Gastrocnemius medialis (tissue), 4 donors: ENCODE data around the gene AIG1. TPM values are rescaled to one million over a fixed set of nuclear protein-coding genes. Genes with fewer than 3 reads are reported as not detected.

Experiments
- ATAC-seq, 2 donors: fragments of 150-250 bp; one replicate each; pipeline ENCODE4 v1.9.1; 2016
- DNase-seq, 2 donors: peaks; one replicate each; pipeline ENCODE4 v3.0.0-alpha.2; 2019
- H3K27ac ChIP-seq, 4 donors: fragments of 200-600 bp; sonication (generic); 1 replicate in 1 of 4; 2 replicates in 3 of 4; pipeline ENCODE4 v1.5.1; 2016 to 2018; ENCODE audit warnings: mild to moderate bottlenecking in 2 of 4, moderate library complexity in 1 of 4
- H3K27me3 ChIP-seq, 3 donors: fragments of 200-600 bp; sonication (generic) in 2 of 3; 1 replicate in 1 of 3; 2 replicates in 2 of 3; pipeline versions ENCODE4 v1.5.1 to v1.6.0; 2016 to 2019; ENCODE audit warnings: mild to moderate bottlenecking in 1 of 3, moderate library complexity in 1 of 3
- H3K36me3 ChIP-seq, 2 donors: fragments of 200-600 bp; sonication (generic) in 1 of 2; one replicate each; pipeline ENCODE4 v1.5.1; 2017 to 2018
- H3K4me1 ChIP-seq, 2 donors: fragments of 200-600 bp; sonication (generic) in 1 of 2; one replicate each; pipeline ENCODE4 v1.5.1; 2016 to 2017; ENCODE audit warnings: mild to moderate bottlenecking in 2 of 2
- H3K4me3 ChIP-seq, 4 donors: fragments of 200-600 bp; sonication (generic) in 3 of 4; 1 replicate in 1 of 4; 2 replicates in 3 of 4; pipeline ENCODE4 v1.5.1; 2016 to 2019; ENCODE audit warnings: mild to moderate bottlenecking in 2 of 4
- H3K9me3 ChIP-seq, 3 donors: fragments of 200-600 bp; sonication (generic) in 2 of 3; 1 replicate in 1 of 3; 2 replicates in 2 of 3; pipeline ENCODE4 v1.5.1; 2016 to 2019
- POLR2A ChIP-seq, 2 donors: fragments of 450-650 bp; IDR thresholded peaks; one replicate each; pipeline ENCODE4 v1.6.1; 2017; ENCODE audit warnings: antibody characterized with exemption in 2 of 2, mild to moderate bottlenecking in 2 of 2, moderate library complexity in 2 of 2
- in situ Hi-C, 4 donors: fragments of 200-750 bp; cut with MboI; loops; one replicate each; pipeline versions ENCODE4 v1.15.0 to v1.8.0; 2017; ENCODE audit warnings: low sequenced_read_pairs in 4 of 4
- intact Hi-C: fragments of 100-400 bp; cut with DNase I; formaldehyde crosslinking; loops from one replicate; pipeline ENCODE4 v1.15.1; 2023; ENCODE audit warnings: low total_unique reads
- total RNA-seq, 4 donors: library from RNA; depleted of rRNA; stranded (reverse); fragments of >200 nt; gene quantifications; one replicate each; pipeline versions ENCODE4 v1.1.0 to v1.2.3, GENCODE V29; 2016
- TF ChIP-seq, protein P1 (sequence below), 5 experiments: fragments of 450-650 bp in 3 of 5; fragments of 200-600 bp in 2 of 5; sonication (generic) in 2 of 5; IDR thresholded peaks in 4 of 5; conservative IDR thresholded peaks in 1 of 5; 1 replicate in 4 of 5; 2 replicates in 1 of 5; pipeline ENCODE4 v1.5.1; 2016 to 2019; ENCODE audit warnings: antibody characterized with exemption in 5 of 5, mild to moderate bottlenecking in 3 of 5, moderate library complexity in 3 of 5

AIG1 gene
- total RNA-seq, 4 donors from 2014 or later: 5.3 to 10.3 (median 5.7) TPM

DNA sequence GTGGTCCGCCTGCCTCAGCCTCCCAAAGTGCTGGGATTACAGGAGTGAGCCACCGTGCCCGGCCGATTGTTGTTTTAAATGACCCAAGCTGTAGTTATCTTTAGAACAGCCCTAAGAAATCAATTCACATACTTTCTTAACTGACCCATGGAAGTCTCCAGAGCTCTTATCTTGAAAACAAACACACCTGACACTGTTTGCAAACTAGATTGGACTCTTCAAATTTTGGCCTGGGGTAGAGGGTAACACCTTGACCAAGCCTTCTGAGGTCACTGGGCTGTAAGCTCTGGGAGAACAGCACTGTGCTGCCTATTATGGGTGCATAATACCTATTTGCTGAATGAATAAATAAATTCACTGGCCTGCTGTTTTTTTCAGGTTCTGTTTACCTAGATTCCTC is 190.6 kb downstream of the AIG1 start:
- DNase-seq: no peak
- no peaks in the 10 kb centered on the region for H3K9me3 ChIP-seq
- H3K36me3 ChIP-seq: no peaks in the 10 kb centered on the region
- TF ChIP-seq, protein P1, sequence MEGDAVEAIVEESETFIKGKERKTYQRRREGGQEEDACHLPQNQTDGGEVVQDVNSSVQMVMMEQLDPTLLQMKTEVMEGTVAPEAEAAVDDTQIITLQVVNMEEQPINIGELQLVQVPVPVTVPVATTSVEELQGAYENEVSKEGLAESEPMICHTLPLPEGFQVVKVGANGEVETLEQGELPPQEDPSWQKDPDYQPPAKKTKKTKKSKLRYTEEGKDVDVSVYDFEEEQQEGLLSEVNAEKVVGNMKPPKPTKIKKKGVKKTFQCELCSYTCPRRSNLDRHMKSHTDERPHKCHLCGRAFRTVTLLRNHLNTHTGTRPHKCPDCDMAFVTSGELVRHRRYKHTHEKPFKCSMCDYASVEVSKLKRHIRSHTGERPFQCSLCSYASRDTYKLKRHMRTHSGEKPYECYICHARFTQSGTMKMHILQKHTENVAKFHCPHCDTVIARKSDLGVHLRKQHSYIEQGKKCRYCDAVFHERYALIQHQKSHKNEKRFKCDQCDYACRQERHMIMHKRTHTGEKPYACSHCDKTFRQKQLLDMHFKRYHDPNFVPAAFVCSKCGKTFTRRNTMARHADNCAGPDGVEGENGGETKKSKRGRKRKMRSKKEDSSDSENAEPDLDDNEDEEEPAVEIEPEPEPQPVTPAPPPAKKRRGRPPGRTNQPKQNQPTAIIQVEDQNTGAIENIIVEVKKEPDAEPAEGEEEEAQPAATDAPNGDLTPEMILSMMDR (IDR thresholded peaks at IDR 0.05 in 4 of 5, conservative IDR thresholded peaks at IDR 0.05 in 1 of 5): no peak
- TF ChIP-seq POLR2A (IDR thresholded peaks at IDR 0.05): no peak
- no peak overlapping the region for H3K4me3 ChIP-seq
- ATAC-seq: no peak
- intact Hi-C loops (no loop called here), in situ Hi-C loops (no loop called here)
- no peaks in the 10 kb centered on the region for H3K4me1 ChIP-seq
- no peaks in the 10 kb centered on the region for H3K27me3 ChIP-seq
- no peak overlapping the region for H3K27ac ChIP-seq

DNA sequence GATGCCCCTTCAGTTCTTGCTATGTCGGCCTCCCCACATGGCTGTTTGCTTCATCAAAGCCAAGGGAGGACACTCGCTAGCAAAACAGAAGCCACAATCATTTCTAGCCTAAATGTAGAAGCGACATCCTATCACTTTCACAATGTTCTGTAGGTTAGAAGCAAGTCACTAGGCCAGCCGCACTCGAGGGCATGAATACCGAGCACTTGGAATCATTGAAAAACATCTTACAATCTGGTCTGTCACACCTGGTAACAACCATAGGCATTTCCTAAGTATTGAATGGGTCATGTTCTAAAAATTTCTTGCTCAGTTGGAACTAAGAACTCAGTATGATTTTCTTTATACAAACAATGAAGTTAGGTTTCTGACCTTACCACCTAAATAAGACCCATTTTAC is 192.3 kb downstream of the AIG1 start:
- Histone ChIP-seq H3K27me3 (no peaks in the 10 kb centered on the region), H3K9me3 (no peaks in the 10 kb centered on the region), H3K27ac (no peak overlapping the region), H3K4me1 (no peaks in the 10 kb centered on the region), H3K36me3 (no peaks in the 10 kb centered on the region), H3K4me3 (no peak overlapping the region)
- ATAC-seq (no peak), DNase-seq (no peak)
- intact Hi-C loops (no loop called here), in situ Hi-C loops (no loop called here)
- TF ChIP-seq POLR2A (IDR thresholded peaks at IDR 0.05): no peak
- TF ChIP-seq, protein P1 (IDR thresholded peaks at IDR 0.05 in 4 of 5, conservative IDR thresholded peaks at IDR 0.05 in 1 of 5): no peak

DNA sequence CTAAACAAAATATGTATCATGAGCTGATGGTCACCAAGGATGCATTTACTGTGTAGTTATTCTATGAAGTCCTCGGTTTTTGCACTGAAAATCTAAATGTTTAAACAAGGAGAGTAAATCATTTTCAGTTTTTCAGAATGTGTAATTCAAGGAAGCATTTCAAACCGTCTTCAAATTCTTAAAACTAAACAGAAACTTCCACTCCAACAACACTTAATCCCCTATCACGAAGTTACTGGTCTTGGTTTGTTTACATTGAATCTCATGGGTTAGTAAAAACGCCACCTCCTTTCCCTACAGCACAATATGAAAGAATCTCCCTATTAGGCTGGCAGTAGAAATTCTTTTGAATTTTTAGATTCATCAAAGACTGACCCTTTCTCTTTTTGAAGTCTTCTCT is 192.9 kb downstream of the AIG1 start:
- DNase-seq (no peak), ATAC-seq (no peak)
- H3K4me3 ChIP-seq: no peak overlapping the region
- no peaks in the 10 kb centered on the region for H3K27me3 ChIP-seq
- no peaks in the 10 kb centered on the region for H3K9me3 ChIP-seq
- no peaks in the 10 kb centered on the region for H3K4me1 ChIP-seq
- no peaks in the 10 kb centered on the region for H3K36me3 ChIP-seq
- H3K27ac ChIP-seq: no peak overlapping the region
- in situ Hi-C loops (no loop called here), intact Hi-C loops (no loop called here)
- TF ChIP-seq, protein P1 (IDR thresholded peaks at IDR 0.05 in 4 of 5, conservative IDR thresholded peaks at IDR 0.05 in 1 of 5): no peak
- TF ChIP-seq POLR2A (IDR thresholded peaks at IDR 0.05): no peak

DNA sequence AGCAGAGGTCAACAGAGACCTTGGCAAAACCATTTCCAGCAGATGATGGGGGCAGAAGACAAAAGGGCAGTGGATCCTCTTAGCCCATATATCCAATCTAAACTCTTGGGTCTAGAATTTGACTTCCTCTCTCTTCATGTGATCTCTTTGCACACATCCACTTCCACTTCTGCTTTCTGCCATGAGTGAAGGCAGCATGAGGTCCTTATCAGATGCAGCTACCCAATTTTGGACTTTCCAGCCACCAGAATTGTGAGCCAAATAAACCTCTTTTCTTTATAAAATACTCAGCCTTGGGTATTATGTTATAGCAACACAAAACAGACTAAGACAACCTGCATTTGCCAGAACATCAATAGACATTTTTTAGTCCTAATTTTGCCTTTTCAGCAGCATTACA is 198.3 kb downstream of the AIG1 start:
- DNase-seq: no peak
- intact Hi-C loops: no loop called here
- ATAC-seq: no peak
- Histone ChIP-seq H3K9me3 (no peaks in the 10 kb centered on the region), H3K4me1 (no peaks in the 10 kb centered on the region), H3K36me3 (no peaks in the 10 kb centered on the region), H3K4me3 (no peak overlapping the region), H3K27ac (no peak overlapping the region), H3K27me3 (no peaks in the 10 kb centered on the region)
- TF ChIP-seq, protein P1 (IDR thresholded peaks at IDR 0.05 in 4 of 5, conservative IDR thresholded peaks at IDR 0.05 in 1 of 5): no peak
- TF ChIP-seq POLR2A (IDR thresholded peaks at IDR 0.05): no peak
- in situ Hi-C loops: no loop called here

DNA sequence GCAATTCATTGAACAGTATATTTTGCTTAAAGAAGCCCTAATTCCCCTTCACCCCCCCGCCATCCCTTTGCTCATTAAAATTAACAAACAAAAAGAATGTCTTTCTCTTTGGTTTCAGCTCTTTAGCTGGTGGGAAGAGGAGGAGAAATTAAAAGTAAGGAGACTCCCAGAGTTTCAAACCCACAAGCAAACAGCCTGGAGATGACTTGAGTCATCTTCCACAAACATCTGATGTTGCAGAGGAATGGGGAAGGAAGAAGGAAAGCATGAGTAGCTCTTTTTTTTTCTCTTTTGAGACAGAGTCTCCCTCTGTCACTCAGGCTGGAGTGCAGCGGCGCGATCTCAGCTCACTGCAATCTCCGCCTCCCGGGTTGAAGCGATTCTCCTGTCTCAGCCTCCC is 200.2 kb downstream of the AIG1 start:
- ATAC-seq (no peak), DNase-seq (no peak)
- TF ChIP-seq, protein P1 (IDR thresholded peaks at IDR 0.05 in 4 of 5, conservative IDR thresholded peaks at IDR 0.05 in 1 of 5): no peak
- no peak for TF ChIP-seq POLR2A (IDR thresholded peaks at IDR 0.05)
- H3K36me3 ChIP-seq: no peaks in the 10 kb centered on the region
- H3K4me3 ChIP-seq: no peak overlapping the region
- in situ Hi-C loops (no loop called here), intact Hi-C loops (no loop called here)
- H3K4me1 ChIP-seq: no peaks in the 10 kb centered on the region
- H3K9me3 ChIP-seq: no peaks in the 10 kb centered on the region
- no peaks in the 10 kb centered on the region for H3K27me3 ChIP-seq
- no peak overlapping the region for H3K27ac ChIP-seq
